Measurements from ENCODE around the gene LCN2.

LCN2 gene

GRCh38 chr9:128136816-128137793 is 12.1 kb upstream of the LCN2 start:
- Histone ChIP-seq H3K36me3 (ENCODE audit: insufficient read depth, insufficient read length, low read length) (no peaks in the 10 kb centered on the region), H3K4me1 (ENCODE audit: insufficient read depth, insufficient read length) (peaks cover 5% of the 10 kb centered on the region), H3K27me3 (ENCODE audit: insufficient read depth, insufficient read length) (peaks cover 4% of the 10 kb centered on the region), H3K9ac (ENCODE audit: insufficient read length, low read depth) (no peak overlapping the region), H3K9me3 (ENCODE audit: insufficient read depth, low read length) (peaks cover 10% of the 10 kb centered on the region), H3K4me3 (ENCODE audit: insufficient read length, low read depth) (no peak overlapping the region)
- no peak for DNase-seq (ENCODE audit: low read depth, low spot score)
- TF ChIP-seq ZNF274 (IDR thresholded peaks at IDR 0.05; ENCODE audit: low read depth, low read length) (no peak), YY1 (IDR thresholded peaks at IDR 0.05; ENCODE audit: insufficient read depth, insufficient read length) (no peak), SUZ12 (IDR thresholded peaks at IDR 0.05; ENCODE audit: extremely low read depth, insufficient read depth, insufficient read length) (no peak)

GRCh38 chr9:128138001-128138400 is 11.3 kb upstream of the LCN2 start:
- H3K9ac ChIP-seq (ENCODE audit: insufficient read length, low read depth), result no peak overlapping the region

GRCh38 chr9:128139621-128140020 is 9.6 kb upstream of the LCN2 start:
- Histone ChIP-seq H3K9me3 (ENCODE audit: insufficient read depth, low read length) (no peaks in the 10 kb centered on the region), H3K4me1 (ENCODE audit: insufficient read depth, insufficient read length) (peaks cover 12% of the 10 kb centered on the region), H3K9ac (ENCODE audit: insufficient read length, low read depth) (no peak overlapping the region), H3K36me3 (ENCODE audit: insufficient read depth, insufficient read length, low read length) (no peaks in the 10 kb centered on the region), H3K27me3 (ENCODE audit: insufficient read depth, insufficient read length) (no peaks in the 10 kb centered on the region), H3K4me3 (ENCODE audit: insufficient read length, low read depth) (no peak overlapping the region)
- no peak for DNase-seq (ENCODE audit: low read depth, low spot score)
- TF ChIP-seq ZNF274 (IDR thresholded peaks at IDR 0.05; ENCODE audit: low read depth, low read length), result no peak
- no peak for TF ChIP-seq YY1 (IDR thresholded peaks at IDR 0.05; ENCODE audit: insufficient read depth, insufficient read length)
- TF ChIP-seq SUZ12 (IDR thresholded peaks at IDR 0.05; ENCODE audit: extremely low read depth, insufficient read depth, insufficient read length), result no peak

More at GRCh38 chr9:128138001-128138400, 11.3 kb upstream of the LCN2 start:
- Histone ChIP-seq H3K4me1 (ENCODE audit: insufficient read depth, insufficient read length) (peaks cover 6% of the 10 kb centered on the region), H3K9me3 (ENCODE audit: insufficient read depth, low read length) (peaks cover 10% of the 10 kb centered on the region), H3K4me3 (ENCODE audit: insufficient read length, low read depth) (no peak overlapping the region), H3K36me3 (ENCODE audit: insufficient read depth, insufficient read length, low read length) (no peaks in the 10 kb centered on the region), H3K27me3 (ENCODE audit: insufficient read depth, insufficient read length) (peaks cover 4% of the 10 kb centered on the region)
- TF ChIP-seq YY1 (IDR thresholded peaks at IDR 0.05; ENCODE audit: insufficient read depth, insufficient read length) (no peak), ZNF274 (IDR thresholded peaks at IDR 0.05; ENCODE audit: low read depth, low read length) (no peak), SUZ12 (IDR thresholded peaks at IDR 0.05; ENCODE audit: extremely low read depth, insufficient read depth, insufficient read length) (no peak)
- no peak for DNase-seq (ENCODE audit: low read depth, low spot score)

- TF ChIP-seq SUZ12 (IDR thresholded peaks at IDR 0.05; ENCODE audit: extremely low read depth, insufficient read depth, insufficient read length) (no peak), ZNF274 (IDR thresholded peaks at IDR 0.05; ENCODE audit: low read depth, low read length) (no peak), YY1 (IDR thresholded peaks at IDR 0.05; ENCODE audit: insufficient read depth, insufficient read length) (no peak)
- Histone ChIP-seq H3K4me1 (ENCODE audit: insufficient read depth, insufficient read length) (peaks cover 8% of the 10 kb centered on the region), H3K36me3 (ENCODE audit: insufficient read depth, insufficient read length, low read length) (no peaks in the 10 kb centered on the region), H3K27me3 (ENCODE audit: insufficient read depth, insufficient read length) (peaks cover 3% of the 10 kb centered on the region), H3K9me3 (ENCODE audit: insufficient read depth, low read length) (no peaks in the 10 kb centered on the region), H3K4me3 (ENCODE audit: insufficient read length, low read depth) (no peak overlapping the region), H3K9ac (ENCODE audit: insufficient read length, low read depth) (no peak overlapping the region)
- no peak for DNase-seq (ENCODE audit: low read depth, low spot score)
Observed at GRCh38 chr9:128141604-128142003, 7.6 kb upstream of the LCN2 start.

- Histone ChIP-seq H3K4me1 (ENCODE audit: insufficient read depth, insufficient read length) (peaks cover 8% of the 10 kb centered on the region), H3K27me3 (ENCODE audit: insufficient read depth, insufficient read length) (peaks cover 3% of the 10 kb centered on the region), H3K9ac (ENCODE audit: insufficient read length, low read depth) (no peak overlapping the region), H3K9me3 (ENCODE audit: insufficient read depth, low read length) (no peaks in the 10 kb centered on the region), H3K36me3 (ENCODE audit: insufficient read depth, insufficient read length, low read length) (no peaks in the 10 kb centered on the region), H3K4me3 (ENCODE audit: insufficient read length, low read depth) (no peak overlapping the region)
- DNase-seq (ENCODE audit: low read depth, low spot score), result no peak
- TF ChIP-seq SUZ12 (IDR thresholded peaks at IDR 0.05; ENCODE audit: extremely low read depth, insufficient read depth, insufficient read length), result no peak
- TF ChIP-seq YY1 (IDR thresholded peaks at IDR 0.05; ENCODE audit: insufficient read depth, insufficient read length), result no peak
- no peak for TF ChIP-seq ZNF274 (IDR thresholded peaks at IDR 0.05; ENCODE audit: low read depth, low read length)
Observed at GRCh38 chr9:128142061-128142460, 7.2 kb upstream of the LCN2 start.

- TF ChIP-seq YY1 (IDR thresholded peaks at IDR 0.05; ENCODE audit: insufficient read depth, insufficient read length) (no peak), SUZ12 (IDR thresholded peaks at IDR 0.05; ENCODE audit: extremely low read depth, insufficient read depth, insufficient read length) (no peak), ZNF274 (IDR thresholded peaks at IDR 0.05; ENCODE audit: low read depth, low read length) (no peak)
- Histone ChIP-seq H3K36me3 (ENCODE audit: insufficient read depth, insufficient read length, low read length) (no peaks in the 10 kb centered on the region), H3K9ac (ENCODE audit: insufficient read length, low read depth) (no peak overlapping the region), H3K4me1 (ENCODE audit: insufficient read depth, insufficient read length) (peaks cover 8% of the 10 kb centered on the region), H3K4me3 (ENCODE audit: insufficient read length, low read depth) (no peak overlapping the region), H3K9me3 (ENCODE audit: insufficient read depth, low read length) (no peaks in the 10 kb centered on the region), H3K27me3 (ENCODE audit: insufficient read depth, insufficient read length) (peaks cover 3% of the 10 kb centered on the region)
- no peak for DNase-seq (ENCODE audit: low read depth, low spot score)
Observed at GRCh38 chr9:128142596-128142995, 6.7 kb upstream of the LCN2 start.

GRCh38 chr9:128143525-128144238 is 5.6 kb upstream of the LCN2 start:
- Histone ChIP-seq H3K27me3 (ENCODE audit: insufficient read depth, insufficient read length) (peaks cover 3% of the 10 kb centered on the region), H3K36me3 (ENCODE audit: insufficient read depth, insufficient read length, low read length) (no peaks in the 10 kb centered on the region), H3K4me3 (ENCODE audit: insufficient read length, low read depth) (no peak overlapping the region), H3K9ac (ENCODE audit: insufficient read length, low read depth) (no peak overlapping the region), H3K9me3 (ENCODE audit: insufficient read depth, low read length) (no peaks in the 10 kb centered on the region), H3K4me1 (ENCODE audit: insufficient read depth, insufficient read length) (peaks cover 12% of the 10 kb centered on the region)
- TF ChIP-seq YY1 (IDR thresholded peaks at IDR 0.05; ENCODE audit: insufficient read depth, insufficient read length) (no peak), SUZ12 (IDR thresholded peaks at IDR 0.05; ENCODE audit: extremely low read depth, insufficient read depth, insufficient read length) (no peak), ZNF274 (IDR thresholded peaks at IDR 0.05; ENCODE audit: low read depth, low read length) (no peak)
- no peak for DNase-seq (ENCODE audit: low read depth, low spot score)
